ENCODE measurements around the gene ZBTB26. TPM values are rescaled to one million over a fixed set of nuclear protein-coding genes. Genes with fewer than 3 reads are reported as not detected.

The ZBTB26 gene
- total and polyA plus RNA-seq, 10 of the 15 experiments (the other 5 are each of a cell fraction or from before 2014, with no cell fraction given), result 1.8 to 19.5 (median 4.5) TPM

- 100% methylated on average over 2 of the region's 2 CpGs for WGBS (ENCODE audit: insufficient coverage, insufficient replicate concordance, low lambda C conversion rate, missing lambda C conversion rate)
- no peak overlapping the region for H3K4me3 ChIP-seq
- no peaks in the 10 kb centered on the region; the same call in 1 of the 2 replicates for H3K79me2 ChIP-seq (ENCODE audit: control insufficient read depth, insufficient read depth, low read length)
- H4K20me1 ChIP-seq (ENCODE audit: control insufficient read depth, insufficient read depth), result no peaks in the 10 kb centered on the region
- ChIA-PET POLR2A (no interaction called here), SMC1A (ENCODE audit: uncharacterized antibody, unreplicated experiment) (interaction anchor here (0.7 to 1.8 kb wide), 5 partner anchors 10 to 74 kb away, joined by 3 to 8 read pairs (median 4); no protein-coding TSS in a partner anchor), RAD21 (ENCODE audit: unreplicated experiment) (no interaction called here), CTCF (interaction anchor here (1.0 to 2.2 kb wide), 2 partner anchors 16 to 380 kb away, joined by 3 to 7 read pairs; no protein-coding TSS in a partner anchor)
- no peaks in the 10 kb centered on the region for H3K9me3 ChIP-seq (replicated peaks; ENCODE audit: control insufficient read depth, insufficient read depth, low read length)
- H3K4me2 ChIP-seq (ENCODE audit: control insufficient read depth, insufficient read depth), result no peak overlapping the region
- intact Hi-C loops (cut with micrococcal nuclease; ENCODE audit: unreplicated experiment) (no loop called here), in situ Hi-C loops (cut with MboI) (no loop called here)
- no peak overlapping the region for H3K27ac ChIP-seq (ENCODE audit: control insufficient read depth, insufficient read depth)
- DNase-seq (ENCODE audit: low read depth, low spot score) (no peak), FAIRE-seq (no peak), ATAC-seq (no peak)
- no peak overlapping the region for H3K9ac ChIP-seq (ENCODE audit: control insufficient read depth, insufficient read depth, low read length)
- H3K27me3 ChIP-seq (replicated peaks in 1 of 2; ENCODE audit: control insufficient read depth in 2 of 2, insufficient read depth in 2 of 2, low read length in 1 of 2), result no peaks in the 10 kb centered on the region
- H3K36me3 ChIP-seq (ENCODE audit: control insufficient read depth in 2 of 2, insufficient read depth in 2 of 2, low read length in 1 of 2), result peaks cover 0 to 5% of the 10 kb centered on the region in 2 experiments; a peak in 2 of 4 replicates
- H2AFZ ChIP-seq (ENCODE audit: control insufficient read depth, low read depth, low read length), result no peak overlapping the region
- no peaks in the 10 kb centered on the region for H3K4me1 ChIP-seq (ENCODE audit: control insufficient read depth, insufficient read depth, low read length)
- no TSS peak for BruUV-seq (replicated peaks)
- TF ChIP-seq TAF1 (IDR thresholded peaks at IDR 0.05; ENCODE audit: borderline replicate concordance, low read depth, low read length) (no peak), SRF (IDR thresholded peaks at IDR 0.05; ENCODE audit: low read depth in 2 of 2, low read length in 2 of 2) (no peak), ZSCAN29 (IDR thresholded peaks at IDR 0.05) (no peak), E2F4 (IDR thresholded peaks at IDR 0.05; ENCODE audit: low read depth, low read length) (no peak), ZZZ3 (IDR thresholded peaks at IDR 0.05; ENCODE audit: control insufficient read depth, insufficient read length, low read depth) (no peak), E2F8 (IDR thresholded peaks at IDR 0.05; ENCODE audit: low read depth, partially characterized antibody) (no peak), TCF12 (IDR thresholded peaks at IDR 0.05; ENCODE audit: low read depth, low read length) (no peak), ELK1 (IDR thresholded peaks at IDR 0.05; ENCODE audit: low read depth, low read length) (no peak), ATF2 (IDR thresholded peaks at IDR 0.05; ENCODE audit: low read length) (no peak), POLR2AphosphoS2 (IDR thresholded peaks at IDR 0.05; ENCODE audit: low read depth, low read length) (no peak), KLF5 (IDR thresholded peaks at IDR 0.05; ENCODE audit: partially characterized antibody) (no peak), GATAD2B (conservative IDR thresholded peaks at IDR 0.05; ENCODE audit: low read depth) (no peak), RAD51 (IDR thresholded peaks at IDR 0.05) (no peak), SUZ12 (IDR thresholded peaks at IDR 0.05; ENCODE audit: unreplicated experiment) (no peak), FOS (IDR thresholded peaks at IDR 0.05; ENCODE audit: borderline replicate concordance, extremely low read depth, insufficient read length) (no peak), ZNF217 (IDR thresholded peaks at IDR 0.05) (no peak), MEF2B (IDR thresholded peaks at IDR 0.05; ENCODE audit: partially characterized antibody, poor library complexity, severe bottlenecking) (no peak)
Measured at GRCh38 chr9:122975196-122975595, 43.9 kb upstream of the ZBTB26 start.
